SU-DHL-6 (cell line): Measurements from ENCODE around the gene EPB41L4B.

Source experiments
- CTCF ChIP-seq: fragments of 200-600 bp; sonication (generic); IDR thresholded peaks from one replicate; pipeline ENCODE4 v1.5.1; 2017; ENCODE audit warnings: antibody characterized with exemption, mild to moderate bottlenecking, low read length, moderate library complexity; ENCODE audit not compliant: insufficient read depth, poor library complexity, severe bottlenecking
- EZH2phosphoT487 ChIP-seq: fragments of 200-600 bp; sonication (generic), shearing (Covaris generic); conservative IDR thresholded peaks from 2 replicates; pipeline ENCODE4 v1.6.1; 2018; ENCODE audit warnings: mild to moderate bottlenecking, antibody characterized with exemption, low read length, moderate library complexity, mixed read lengths

GRCh38 chr9:109255394-109255793 is 65.5 kb downstream of the EPB41L4B start:
- TF ChIP-seq CTCF (no peak), EZH2phosphoT487 (no peak)
